GM12875 (cell line): Measurements from ENCODE around the gene SLC38A8.

Experiments
- H3K4me3 ChIP-seq: one replicate; pipeline ENCODE4 v1.5.1; 2011; ENCODE audit warnings: low read depth, low read length, control low read depth
- CTCF ChIP-seq: IDR thresholded peaks from 2 replicates; pipeline ENCODE4 v1.5.1; 2011; ENCODE audit warnings: low read depth, mild to moderate bottlenecking, control low read depth, inconsistent platforms, low read length, moderate library complexity, borderline replicate concordance; ENCODE audit not compliant: insufficient read depth

SLC38A8 gene

GRCh38 chr16:83972256-83973008 is 70.2 kb downstream of the SLC38A8 start:
- no peak for TF ChIP-seq CTCF
- H3K4me3 ChIP-seq = no peak overlapping the region

GRCh38 chr16:83971165-83972130 is 71.1 kb downstream of the SLC38A8 start:
- no peak for TF ChIP-seq CTCF
- no peak overlapping the region for H3K4me3 ChIP-seq

GRCh38 chr16:83970430-83970815 is 72.2 kb downstream of the SLC38A8 start:
- no peak for TF ChIP-seq CTCF
- H3K4me3 ChIP-seq = no peak overlapping the region

GRCh38 chr16:83969771-83970429 is 72.7 kb downstream of the SLC38A8 start:
- H3K4me3 ChIP-seq = no peak overlapping the region
- no peak for TF ChIP-seq CTCF

- no peak for TF ChIP-seq CTCF
Measured at GRCh38 chr16:83968891-83969649, 73.5 kb downstream of the SLC38A8 start.

GRCh38 chr16:83968306-83968851 is 74.2 kb downstream of the SLC38A8 start:
- TF ChIP-seq CTCF = no peak
- H3K4me3 ChIP-seq = no peak overlapping the region

More at GRCh38 chr16:83968891-83969649, 73.5 kb downstream of the SLC38A8 start:
- no peak overlapping the region for H3K4me3 ChIP-seq
